ENCODE data around the gene ZNF766.
A peak's percentile ranks its signal among the peaks of the same experiment; 100 is the strongest.
"Not testable (repeated sequence)": the region's sequence is repeated elsewhere in the genome, so short reads cannot be mapped to it uniquely, and the experiment has no call there.

The ZNF766 gene

DNA sequence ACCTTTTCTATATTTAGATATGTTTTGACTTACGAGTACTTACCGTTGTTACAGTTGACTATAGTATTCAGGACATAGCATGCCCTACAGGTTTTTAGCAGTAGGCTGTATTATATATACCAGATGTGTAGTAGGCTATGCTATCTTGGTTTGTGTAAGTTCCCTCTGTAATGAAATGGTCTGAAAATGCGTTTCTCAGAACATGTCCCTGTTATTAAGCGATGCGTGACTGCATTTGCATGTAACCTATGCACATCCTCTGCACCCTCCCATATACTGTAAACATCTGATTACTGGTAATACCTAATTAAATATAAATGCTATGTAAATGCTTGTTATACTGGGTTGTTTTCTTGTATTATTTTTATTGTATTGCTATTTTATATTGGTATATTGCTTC is 6.6 kb downstream of the ZNF766 start:
- DNase-seq (ENCODE audit: low read depth), result no peak

DNA sequence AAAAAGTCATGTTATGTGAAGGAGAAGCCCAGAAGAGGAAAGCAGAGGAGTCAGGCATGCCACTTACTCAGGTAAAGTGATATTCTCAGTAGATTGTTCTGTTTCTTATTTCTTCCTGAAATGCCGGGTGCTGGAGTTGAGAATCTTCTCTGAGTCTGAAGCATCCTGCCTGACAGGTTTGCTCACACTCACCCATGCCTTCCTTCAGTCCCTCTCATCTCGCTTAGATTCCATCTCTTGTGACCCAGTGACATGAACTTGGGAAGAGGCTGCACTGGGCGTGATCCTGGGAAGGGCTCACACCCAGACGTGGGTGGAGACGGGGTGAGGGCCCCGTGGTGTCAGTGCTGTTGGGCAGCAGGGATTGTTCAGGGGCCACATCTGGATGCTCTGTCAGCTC is 8.1 kb downstream of the ZNF766 start:
- no peak for DNase-seq (ENCODE audit: low read depth)

DNA sequence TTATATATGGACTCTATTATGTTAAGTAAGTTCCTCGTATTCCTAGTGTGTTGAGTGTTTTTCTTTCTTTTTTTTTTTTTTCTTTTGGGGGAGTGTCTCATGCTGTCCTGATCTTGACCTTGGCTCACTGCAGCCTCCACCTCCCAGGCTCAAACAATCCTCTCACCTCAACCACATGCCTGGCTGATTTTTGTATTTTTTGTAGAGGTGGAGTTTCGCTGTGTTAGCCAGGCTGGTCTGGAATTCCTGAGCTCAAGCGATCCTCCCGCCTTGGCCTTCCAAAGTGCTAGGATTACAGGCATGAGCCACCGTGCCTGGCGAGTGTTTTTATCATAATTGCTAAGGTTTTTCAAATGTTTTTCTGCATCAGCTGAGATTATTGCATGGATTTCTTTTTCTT is 16.9 kb downstream of the ZNF766 start:
- no peak for DNase-seq (ENCODE audit: low read depth)

DNA sequence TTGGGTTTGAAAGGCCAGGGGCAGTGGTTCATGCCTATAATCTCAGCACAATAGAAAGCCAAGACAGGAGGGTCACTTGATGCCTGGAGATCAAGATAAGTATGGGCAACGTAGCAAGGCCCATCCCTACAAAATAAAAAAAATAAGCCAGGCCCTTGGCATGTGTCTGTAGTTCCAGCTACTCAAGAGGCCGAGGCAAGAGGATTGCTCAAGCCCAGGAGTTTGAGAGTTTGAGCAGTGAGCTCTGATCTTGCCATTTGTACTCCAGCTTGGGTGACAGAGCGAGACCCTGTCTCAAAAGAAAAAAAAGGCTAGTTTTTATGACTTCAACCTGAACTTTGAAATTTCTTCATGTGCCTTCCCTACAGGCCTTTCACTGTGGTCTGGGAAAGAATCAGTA is 22.4 kb downstream of the ZNF766 start:
- DNase-seq (ENCODE audit: low read depth), result no peak

DNA sequence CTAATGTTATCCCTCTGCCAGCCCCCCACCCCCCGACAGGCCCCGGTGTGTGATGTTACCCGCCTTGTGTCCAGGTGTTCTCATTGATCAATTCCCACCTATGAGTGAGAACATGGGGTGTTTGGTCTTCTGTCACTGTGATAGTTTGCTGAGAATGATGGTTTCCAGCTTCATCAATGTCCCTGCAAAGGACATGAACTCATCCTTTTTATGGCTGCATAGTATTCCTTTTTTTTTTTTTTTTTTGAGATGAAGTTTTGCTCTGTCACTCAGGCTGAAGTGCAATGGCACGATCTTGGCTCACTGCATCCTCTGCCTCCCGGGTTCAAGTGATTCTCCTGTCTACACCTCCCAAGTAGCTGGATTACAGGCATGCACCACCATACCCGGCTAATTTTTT is 23.6 kb downstream of the ZNF766 start:
- DNase-seq (ENCODE audit: low read depth), result not testable (repeated sequence)

DNA sequence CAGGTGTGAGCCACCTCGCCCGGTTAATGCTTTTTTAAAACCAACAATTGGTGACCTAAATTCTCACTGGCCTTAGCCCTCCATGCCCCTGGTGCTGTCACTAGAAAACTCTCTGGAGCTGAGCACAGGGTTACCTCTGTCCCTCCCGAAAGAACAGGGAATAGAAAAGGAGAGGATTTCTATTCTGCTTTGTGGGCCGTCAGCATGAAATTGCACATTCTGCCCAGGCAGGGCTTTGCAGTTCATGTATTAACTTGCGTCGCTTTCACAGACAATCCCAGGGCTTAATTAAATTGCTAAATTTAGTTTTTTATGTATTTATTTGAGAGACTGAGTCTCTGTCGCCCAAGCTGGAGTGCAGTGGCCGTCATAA is 27.0 kb downstream of the ZNF766 start:
- no peak for DNase-seq (ENCODE audit: low read depth)

DNA sequence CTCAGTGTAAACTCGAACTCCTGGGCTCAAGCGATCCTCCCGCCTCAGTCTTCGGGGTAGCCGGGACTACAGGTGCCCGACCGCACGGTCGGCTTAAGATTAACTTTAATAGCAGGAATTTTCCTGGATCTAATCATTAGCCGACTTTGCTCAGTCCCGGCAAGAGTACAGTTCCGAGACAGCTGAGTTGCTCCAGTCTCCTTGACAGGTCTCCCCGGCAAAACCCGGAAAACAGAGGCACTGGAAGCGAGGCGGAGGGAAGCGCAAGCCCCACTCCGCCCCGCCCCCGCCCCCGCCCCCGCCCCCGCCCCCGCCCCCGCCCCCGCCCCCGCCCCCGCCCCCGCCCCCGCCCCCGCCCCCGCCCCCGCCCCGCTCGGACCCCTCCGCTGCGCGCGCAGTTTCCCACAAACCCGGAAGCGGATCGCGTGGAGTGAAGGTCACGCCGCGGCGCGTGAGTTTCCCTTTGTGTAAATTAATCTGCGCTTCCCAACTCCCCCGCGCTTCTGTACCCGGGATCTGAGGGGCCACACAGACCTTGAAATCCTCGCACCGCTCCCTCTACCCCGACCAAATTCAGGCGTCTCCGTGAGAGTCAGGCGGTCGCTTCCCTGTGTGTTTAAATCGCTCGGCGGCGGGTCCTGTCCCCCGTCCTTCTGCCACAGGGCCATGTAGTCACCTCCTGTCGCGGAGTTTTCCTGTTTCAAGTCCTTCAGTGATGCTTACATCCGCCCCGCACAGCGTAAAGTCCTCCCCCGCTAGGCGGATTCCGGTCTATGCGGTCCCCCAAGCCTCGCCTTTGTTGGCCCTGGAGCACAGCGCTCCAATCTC is 27.6 kb downstream of the ZNF766 start, which contains the start of gene ZNF480:
ZNF480 (plus strand) TSS at position 397 of the 828 bp plus-strand sequence. CDS start 3,244 bp downstream, outside the sequence.
- peak; percentile 79 for DNase-seq (ENCODE audit: low read depth)

DNA sequence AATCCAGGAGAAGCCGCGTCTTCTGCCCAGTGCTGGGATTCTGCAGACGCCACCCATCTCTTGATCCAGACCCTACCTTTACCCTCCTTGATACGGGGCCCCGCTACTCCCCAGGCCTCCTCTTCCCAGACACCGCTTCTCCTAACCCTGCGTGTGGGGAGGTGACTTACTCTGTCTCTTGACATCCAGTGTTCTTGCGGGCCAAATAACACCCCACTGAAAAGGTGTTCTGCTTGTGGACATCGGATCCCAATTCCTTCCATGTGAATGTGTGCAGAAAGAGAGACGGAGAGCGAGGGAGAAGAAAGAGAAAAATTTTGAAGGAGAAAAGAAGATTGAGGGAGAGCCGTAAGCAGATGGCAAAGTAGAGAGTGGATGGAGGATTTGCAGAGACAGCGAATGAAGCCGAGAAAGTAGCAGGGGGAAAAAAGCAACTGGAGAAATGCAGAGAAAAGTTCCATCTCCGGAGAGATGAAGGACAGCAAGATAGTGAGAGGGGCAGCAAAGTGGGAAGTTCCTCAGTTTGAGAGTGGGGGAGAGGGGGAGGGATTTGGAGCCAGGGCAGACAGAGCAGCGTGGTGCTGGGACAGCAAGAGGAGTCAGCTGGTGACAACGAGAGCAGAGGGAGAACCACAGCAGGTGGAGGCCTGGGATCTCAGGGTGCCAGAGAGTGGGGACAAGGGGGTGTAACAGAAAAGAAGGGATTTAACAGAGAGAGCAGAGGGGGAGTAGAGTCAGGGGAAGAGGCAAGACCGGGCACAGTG is 28.4 kb downstream of the ZNF766 start:
- DNase-seq (ENCODE audit: low read depth), result no peak

DNA sequence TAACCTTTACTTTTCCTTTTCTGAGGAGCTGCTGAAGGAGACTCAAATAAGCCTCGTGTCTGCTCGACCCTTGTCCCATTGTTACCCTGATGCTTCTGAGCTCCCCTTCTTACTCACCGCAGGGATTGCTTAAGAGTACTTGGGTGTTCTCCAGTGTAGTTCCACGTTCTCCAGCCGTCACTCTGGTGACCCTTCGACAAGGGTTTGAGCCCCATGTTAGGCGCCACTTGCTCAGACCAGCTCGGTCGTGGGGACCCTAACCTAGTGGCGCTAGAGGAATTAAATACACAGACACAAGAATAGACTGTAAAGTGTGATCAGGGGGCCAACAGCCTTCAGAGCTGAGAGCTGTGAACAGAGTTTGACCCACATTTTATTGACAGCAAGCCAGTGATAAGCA is 37.9 kb downstream of the ZNF766 start:
- DNase-seq (ENCODE audit: low read depth), result peak; percentile 7

DNA sequence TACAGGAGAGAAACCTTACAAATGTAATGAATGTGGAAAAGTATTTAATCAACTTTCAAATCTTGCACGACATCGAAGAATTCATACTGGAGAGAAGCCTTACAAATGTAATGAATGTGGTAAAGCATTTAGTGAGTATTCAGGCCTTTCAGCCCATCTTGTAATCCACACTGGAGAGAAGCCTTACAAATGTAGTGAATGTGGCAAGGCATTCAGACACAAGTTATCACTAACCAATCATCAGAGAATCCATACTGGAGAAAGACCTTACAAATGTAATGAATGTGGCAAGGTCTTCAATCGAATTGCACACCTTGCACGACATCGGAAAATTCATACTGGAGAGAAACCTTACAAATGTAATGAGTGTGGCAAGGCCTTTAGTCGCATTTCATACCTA is 53.0 kb downstream of the ZNF766 start:
- no peak for DNase-seq (ENCODE audit: low read depth)

DNA sequence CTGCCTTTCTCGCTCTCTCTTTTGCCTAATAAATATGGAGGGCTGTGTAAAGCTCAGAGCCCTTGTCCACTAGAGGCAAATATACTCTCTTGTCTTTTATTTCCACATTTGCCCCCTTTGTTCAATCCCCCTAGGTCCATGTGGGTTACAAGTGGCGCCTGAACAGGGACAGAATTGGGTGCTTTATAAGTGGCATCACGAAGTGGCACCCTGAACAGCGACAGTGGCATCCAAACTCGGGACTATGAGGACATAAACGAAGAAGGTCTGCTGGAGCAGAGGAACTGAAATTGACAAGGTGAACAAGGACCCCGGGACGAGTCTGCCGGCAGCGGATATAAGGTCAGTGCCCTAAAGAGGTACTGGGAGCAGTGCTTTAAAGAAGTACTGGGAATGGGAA is 62.4 kb downstream of the ZNF766 start:
- no peak for DNase-seq (ENCODE audit: low read depth)

DNA sequence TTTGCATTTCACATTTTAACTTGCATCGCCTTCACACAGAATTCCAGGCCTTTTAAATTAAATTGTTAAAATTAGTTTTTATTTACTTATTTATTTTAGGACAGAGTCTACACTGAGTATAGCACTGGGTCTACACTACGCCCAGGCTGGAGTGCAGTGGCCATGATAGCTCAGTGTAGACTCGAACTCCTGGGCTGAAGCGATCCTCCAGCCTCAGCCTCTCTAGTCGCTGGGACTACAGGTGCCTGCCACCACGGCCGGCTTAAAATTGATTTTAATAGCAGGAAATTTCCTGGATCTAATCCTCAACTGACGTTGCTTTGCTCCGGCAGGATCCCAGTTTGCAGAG is 66.4 kb downstream of the ZNF766 start:
- no peak for DNase-seq (ENCODE audit: low read depth)

DNA sequence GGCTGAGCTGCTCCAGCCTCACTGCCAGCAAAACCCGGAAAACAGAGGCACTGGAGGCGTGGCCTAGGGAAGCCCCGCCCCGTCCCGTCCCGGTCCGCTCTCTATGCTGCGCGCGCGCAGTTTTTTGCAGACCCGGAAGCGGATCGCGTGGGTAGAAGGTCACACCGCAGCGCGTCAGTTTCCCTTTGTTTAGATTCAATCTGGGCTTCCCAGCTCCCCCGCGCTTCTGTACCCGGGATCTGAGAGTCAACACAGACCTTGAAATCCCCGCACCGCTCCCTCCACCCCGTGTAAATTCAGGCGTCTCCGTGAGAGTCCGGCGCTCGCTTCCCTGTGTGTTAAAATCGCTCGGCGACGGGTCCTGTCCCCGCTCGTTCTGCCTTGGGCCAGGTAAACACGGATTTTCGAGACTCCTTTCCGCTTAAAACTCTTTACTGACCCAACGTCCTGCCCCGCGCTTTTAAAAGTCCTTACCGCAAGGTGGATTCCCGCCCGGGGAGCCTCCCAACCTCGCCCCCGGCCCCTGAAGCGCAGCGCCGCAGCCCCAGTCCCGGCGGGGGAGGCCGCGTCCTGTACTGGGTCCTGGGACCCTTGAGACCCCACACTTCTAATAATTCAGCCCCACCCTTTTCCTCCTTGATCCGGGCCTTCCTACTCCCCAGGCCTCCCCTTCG is 66.9 kb downstream of the ZNF766 start, which contains the start of gene ZNF610:
ZNF610 (plus strand) TSS at position 127 of the 674 bp plus-strand sequence. CDS start 12,930 bp downstream, outside the sequence.
- peak; percentile 78 for DNase-seq (ENCODE audit: low read depth)

DNA sequence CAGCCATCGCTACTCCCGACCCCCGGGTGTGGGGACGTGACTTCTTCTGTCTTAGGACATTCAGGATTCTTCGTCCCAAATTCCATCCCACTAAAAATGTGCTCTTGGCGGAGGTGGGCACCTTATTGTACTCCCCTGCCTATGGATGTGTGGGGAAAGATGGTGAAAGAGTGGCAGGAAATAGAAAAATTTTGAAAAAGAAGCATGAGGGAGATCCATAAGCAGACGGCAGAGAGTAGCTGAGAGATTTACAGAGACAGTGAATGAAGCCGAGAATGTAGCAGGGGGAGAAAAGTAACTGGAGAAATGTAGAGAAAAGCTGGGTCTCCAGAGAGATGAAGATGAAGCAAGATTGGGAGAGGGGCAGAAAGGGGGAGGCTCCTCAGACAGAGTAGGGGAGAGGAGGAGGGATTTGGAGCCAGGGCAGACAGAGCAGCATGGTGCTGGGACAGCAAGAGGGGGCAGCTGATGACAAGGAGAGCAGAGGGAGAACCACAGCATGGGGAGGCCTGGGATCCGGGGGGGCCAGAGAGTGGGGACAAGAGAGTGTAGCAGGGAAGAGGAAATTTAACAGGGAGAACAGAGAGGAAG is 67.5 kb downstream of the ZNF766 start:
- peak; percentile 7 for DNase-seq (ENCODE audit: low read depth)

DNA sequence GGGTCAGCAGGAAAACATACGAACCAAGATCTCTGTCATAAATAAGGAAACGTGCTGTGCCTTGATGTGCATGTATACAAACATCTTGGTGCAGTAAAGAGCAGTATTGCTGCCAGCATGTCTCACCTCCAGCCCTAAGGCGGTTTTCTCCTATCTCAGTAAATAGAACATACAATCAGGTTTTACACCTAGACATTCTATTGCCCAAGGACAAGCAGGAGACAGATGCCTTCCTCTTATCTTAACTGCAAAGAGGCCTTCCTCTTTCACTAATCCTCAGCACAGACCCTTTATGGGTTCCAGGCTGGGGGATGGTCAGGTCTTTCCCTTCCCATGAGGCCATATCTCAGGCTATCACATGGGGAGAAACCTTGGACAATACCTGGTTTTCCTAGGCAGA is 69.6 kb downstream of the ZNF766 start:
- not testable (repeated sequence) for DNase-seq (ENCODE audit: low read depth)

DNA sequence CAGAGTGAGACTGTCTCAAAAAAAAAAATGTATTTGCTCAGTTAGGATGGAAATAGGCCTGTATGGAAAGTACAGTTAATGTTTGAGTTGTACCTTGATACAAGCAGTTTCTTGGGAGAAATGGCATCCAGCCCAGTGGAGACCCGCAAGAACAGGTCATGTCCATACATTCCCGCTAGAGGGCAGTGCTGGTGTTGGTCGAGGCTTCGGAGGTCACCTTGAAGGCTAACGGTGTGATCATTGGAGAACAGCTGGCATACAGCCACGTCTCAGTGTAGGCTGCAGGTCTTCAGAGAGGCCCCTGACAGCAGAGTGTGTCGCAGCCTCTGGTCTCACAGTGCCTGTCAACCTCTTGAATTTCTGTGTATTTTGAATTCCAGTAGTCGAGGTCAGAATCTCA is 74.2 kb downstream of the ZNF766 start:
- peak; percentile 51 for DNase-seq (ENCODE audit: low read depth)

DNA sequence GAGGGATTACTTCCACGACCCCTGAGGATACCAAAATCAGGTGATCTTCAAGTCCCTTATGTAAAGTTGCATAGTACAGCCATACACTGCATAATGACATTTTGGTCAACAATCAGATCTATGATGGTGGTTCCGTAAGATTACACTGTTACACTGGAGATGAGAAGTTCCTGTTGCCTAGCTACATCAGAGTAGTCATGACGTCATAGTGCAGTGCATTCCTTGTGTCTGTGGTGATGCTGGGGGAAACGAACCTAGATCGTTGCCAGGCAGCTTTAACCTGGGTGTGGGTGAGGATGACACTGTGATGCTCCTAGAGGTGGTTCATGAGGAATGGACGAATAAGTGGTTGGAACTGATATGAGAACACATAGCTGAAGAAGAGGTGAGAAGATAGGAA is 75.8 kb downstream of the ZNF766 start:
- no peak for DNase-seq (ENCODE audit: low read depth)
